Coronary artery (tissue), 2 donors: ENCODE measurements around the gene MYL6.
"Not testable (repeated sequence)": the region's sequence is repeated elsewhere in the genome, so short reads cannot be mapped to it uniquely, and the experiment has no call there.

Source experiments
- DNase-seq: peaks from one replicate; pipeline ENCODE4 v3.0.0-alpha.2; 2017; ENCODE audit warnings: low spot score
- H3K27ac ChIP-seq, 2 donors: fragments of 200-600 bp; sonication (generic); one replicate each; pipeline ENCODE4 v1.5.1; 2016 to 2019
- H3K4me3 ChIP-seq: fragments of 200-600 bp; sonication (generic); 2 replicates; pipeline ENCODE4 v1.5.1; 2016; ENCODE audit warnings: mild to moderate bottlenecking, moderate library complexity
- TF ChIP-seq, protein P1 (sequence below): fragments of 200-600 bp; sonication (generic); IDR thresholded peaks from one replicate; pipeline ENCODE4 v1.5.1; 2019; ENCODE audit warnings: antibody characterized with exemption

Gene MYL6

DNA sequence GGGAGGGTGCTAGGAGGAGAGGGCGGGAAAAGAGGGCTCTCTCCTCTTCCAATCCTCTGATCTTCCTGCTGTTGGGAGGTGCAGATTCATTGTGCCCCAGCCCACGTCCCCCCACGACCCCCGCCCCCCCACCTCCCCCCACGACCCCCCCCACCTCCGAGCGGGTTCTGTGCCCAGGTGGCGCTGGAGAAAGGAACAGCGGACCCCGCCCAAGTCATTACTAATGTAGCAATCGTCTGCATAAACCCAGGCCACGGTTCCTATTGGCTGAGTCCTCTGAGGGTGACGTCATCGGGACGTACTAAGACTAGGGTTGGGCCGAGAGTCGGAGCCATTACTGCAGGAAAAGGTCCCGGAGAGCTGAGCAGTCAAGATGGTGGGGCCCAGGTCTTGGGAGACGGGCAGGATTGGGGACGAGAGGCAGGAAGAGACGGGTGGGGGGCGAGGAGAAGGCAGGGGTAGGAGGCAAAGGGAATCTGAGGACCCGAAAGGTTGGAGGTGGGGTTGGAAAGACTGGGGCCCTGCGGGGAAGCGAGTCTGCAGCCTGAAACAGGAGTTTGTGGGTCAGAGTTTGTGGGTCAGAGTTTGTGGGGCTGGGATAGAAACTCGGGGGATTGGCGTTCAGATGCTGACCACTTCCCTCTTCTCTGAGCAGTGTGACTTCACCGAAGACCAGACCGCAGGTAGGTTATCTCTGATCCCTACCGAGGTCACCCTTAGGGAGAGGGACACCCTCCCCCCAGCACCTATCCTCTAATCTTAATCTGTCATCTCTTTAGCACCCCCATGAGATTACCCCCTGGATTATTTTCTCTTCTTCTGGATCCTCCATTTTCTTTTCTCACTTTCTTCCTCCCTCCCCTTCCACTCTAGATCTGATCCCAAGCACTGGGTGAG, at the start of gene MYL6:
Gene MYL6 (plus strand): TSS at position 331 of the 897 bp plus-strand sequence. CDS start 43 bp downstream, at position 374.
- peak; percentile 97 for DNase-seq
- TF ChIP-seq, protein P1, sequence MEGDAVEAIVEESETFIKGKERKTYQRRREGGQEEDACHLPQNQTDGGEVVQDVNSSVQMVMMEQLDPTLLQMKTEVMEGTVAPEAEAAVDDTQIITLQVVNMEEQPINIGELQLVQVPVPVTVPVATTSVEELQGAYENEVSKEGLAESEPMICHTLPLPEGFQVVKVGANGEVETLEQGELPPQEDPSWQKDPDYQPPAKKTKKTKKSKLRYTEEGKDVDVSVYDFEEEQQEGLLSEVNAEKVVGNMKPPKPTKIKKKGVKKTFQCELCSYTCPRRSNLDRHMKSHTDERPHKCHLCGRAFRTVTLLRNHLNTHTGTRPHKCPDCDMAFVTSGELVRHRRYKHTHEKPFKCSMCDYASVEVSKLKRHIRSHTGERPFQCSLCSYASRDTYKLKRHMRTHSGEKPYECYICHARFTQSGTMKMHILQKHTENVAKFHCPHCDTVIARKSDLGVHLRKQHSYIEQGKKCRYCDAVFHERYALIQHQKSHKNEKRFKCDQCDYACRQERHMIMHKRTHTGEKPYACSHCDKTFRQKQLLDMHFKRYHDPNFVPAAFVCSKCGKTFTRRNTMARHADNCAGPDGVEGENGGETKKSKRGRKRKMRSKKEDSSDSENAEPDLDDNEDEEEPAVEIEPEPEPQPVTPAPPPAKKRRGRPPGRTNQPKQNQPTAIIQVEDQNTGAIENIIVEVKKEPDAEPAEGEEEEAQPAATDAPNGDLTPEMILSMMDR: peak; percentile 5
- Histone ChIP-seq H3K27ac (peak within 1 kb of the TSS; percentile 98 to 100), H3K4me3 (peak within 1 kb of the TSS; percentile 96)

DNA sequence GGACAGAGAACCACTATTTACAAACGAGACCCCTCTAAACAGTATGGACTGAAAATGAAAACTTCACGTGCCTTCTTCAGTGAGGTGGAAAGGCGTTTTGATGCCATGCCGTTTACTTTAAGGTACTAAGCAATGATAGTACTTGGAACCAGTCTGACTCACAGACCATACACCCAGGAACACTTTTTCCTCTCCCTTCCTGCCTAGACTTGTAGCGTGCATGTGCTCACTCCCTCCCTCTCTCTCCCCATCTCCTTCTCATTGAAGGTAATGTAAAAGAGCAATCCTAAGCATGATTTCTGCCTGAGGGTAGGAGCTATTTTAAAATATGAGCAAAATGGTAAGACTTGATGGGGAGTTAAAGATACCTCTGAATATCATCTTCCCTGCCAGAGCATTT, 47.6 kb upstream of the MYL6 start:
- Histone ChIP-seq H3K27ac (no peak overlapping the region), H3K4me3 (no peak overlapping the region)

DNA sequence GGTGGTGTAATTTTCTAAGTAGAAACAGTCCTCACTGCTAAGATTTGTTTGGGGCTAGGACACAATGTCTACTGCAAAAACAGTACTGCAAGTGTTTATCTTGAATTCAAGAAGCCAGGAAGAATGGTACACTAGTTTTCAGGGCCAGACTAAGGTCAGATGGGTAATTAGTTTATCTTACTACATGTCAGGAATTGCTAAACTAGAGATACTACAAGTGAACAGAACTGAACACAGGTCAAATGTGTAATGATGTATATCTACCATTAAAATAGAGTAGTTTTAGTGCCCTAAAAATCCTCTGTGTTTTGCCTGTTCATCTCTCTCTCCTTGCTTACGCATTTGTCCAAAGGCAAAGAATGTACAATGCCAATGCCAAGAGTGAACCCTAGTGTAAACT, 44.1 kb upstream of the MYL6 start:
- H3K4me3 ChIP-seq: no peak overlapping the region
- H3K27ac ChIP-seq: no peak overlapping the region
- no peak for DNase-seq
- TF ChIP-seq, protein P1: no peak

More for the DNA sequence above, 47.6 kb upstream of the MYL6 start:
- no peak for DNase-seq
- TF ChIP-seq, protein P1: no peak

DNA sequence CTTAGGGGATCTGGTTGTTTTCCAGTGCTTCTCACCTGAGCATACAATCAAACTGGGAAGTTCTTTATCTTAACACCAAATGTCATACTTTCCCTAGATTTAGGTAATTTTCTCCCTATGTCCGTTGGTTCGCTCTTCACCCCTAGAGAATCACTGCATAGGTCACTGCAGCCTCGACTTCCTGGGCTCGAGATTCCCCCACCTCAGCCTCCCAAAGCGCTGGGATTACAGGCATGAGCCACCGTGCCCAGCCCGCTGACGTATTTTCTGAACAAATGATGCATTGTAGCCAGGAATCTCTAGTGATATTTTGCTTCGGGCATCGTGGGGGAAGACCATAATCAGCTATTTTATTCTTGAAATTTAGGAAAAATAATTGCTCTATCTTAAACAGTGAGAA, 42.8 kb upstream of the MYL6 start:
- TF ChIP-seq, protein P1: no peak
- peak; percentile 78 for DNase-seq
- peak overlapping the region; percentile 98 for H3K4me3 ChIP-seq
- H3K27ac ChIP-seq: peak overlapping the region; percentile 96 to 99

DNA sequence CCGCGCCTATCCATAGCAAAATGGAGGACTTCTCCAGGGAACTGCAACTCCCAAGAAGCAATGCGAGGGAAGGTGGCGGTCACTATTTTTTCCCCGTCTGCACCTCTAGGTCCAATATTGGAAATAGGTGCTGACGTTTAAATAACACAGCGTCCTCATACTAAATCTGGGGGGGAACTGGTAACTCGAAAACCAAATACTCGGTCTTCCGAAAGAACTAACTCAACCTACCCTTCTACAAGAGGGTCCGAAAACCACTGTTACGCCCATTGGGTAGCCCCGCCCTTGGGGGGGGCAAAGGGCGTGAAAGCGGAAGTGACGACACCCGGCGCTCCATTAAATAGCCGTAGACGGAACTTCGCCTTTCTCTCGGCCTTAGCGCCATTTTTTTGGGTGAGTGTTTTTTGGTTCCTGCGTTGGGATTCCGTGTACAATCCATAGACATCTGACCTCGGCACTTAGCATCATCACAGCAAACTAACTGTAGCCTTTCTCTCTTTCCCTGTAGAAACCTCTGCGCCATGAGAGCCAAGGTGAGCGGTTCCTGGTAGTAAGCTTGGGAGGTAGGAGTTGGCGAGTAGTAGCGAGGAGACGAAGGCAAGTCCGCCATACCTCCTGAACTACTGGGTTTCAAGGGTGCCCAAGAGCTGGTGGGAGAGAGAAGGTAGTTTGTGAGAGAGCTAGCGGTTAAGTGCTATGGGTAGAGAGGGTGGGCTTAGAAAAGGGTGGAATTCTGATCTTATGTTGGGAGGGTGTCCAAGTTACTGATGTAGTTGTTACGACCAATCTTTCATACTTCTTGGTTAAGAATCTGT, 41.7 kb upstream of the MYL6 start, which contains the start of gene RPL41:
Gene RPL41 (plus strand): TSS at position 367 of the 815 bp plus-strand sequence.
- TF ChIP-seq, protein P1: no peak
- Histone ChIP-seq H3K4me3 (peak within 1 kb of the TSS; percentile 98), H3K27ac (peak within 1 kb of the TSS; percentile 96 to 99)
- DNase-seq: peak; percentile 96

DNA sequence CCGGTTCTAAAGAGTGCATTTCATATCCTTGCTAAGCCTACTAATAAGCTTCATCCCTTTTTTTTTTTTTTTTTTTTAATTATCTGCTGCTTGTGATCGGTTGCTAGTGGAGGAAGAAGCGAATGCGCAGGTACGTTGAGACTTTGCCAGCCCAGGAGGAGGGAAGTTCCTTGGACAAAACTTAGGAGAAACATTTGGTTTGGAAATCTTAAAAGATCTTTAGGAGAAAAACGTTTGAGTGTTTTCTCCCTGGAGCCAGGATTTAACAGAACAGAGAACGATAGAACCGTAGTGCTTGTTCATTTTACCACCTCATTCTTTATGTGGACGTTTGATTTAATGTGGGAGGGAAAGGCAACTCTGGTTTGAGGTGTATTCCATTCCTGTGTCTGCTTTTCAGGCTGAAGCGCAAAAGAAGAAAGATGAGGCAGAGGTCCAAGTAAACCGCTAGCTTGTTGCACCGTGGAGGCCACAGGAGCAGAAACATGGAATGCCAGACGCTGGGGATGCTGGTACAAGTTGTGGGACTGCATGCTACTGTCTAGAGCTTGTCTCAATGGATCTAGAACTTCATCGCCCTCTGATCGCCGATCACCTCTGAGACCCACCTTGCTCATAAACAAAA, 41.0 kb upstream of the MYL6 start:
- H3K27ac ChIP-seq: peak overlapping the region; percentile 96 to 99
- DNase-seq: not testable (repeated sequence)
- peak overlapping the region; percentile 98 for H3K4me3 ChIP-seq
